Fibroblast of skin of left biceps (primary cell): ENCODE measurements around the gene HYDIN.
"Not testable (repeated sequence)": the region's sequence is repeated elsewhere in the genome, so short reads cannot be mapped to it uniquely, and the experiment has no call there.

Source experiments
- DNase-seq, 2 experiments: peaks; one replicate each; pipeline ENCODE4 v3.0.0-alpha.2; 2013; ENCODE audit warnings: low read depth in 2 of 2

Gene HYDIN

DNA sequence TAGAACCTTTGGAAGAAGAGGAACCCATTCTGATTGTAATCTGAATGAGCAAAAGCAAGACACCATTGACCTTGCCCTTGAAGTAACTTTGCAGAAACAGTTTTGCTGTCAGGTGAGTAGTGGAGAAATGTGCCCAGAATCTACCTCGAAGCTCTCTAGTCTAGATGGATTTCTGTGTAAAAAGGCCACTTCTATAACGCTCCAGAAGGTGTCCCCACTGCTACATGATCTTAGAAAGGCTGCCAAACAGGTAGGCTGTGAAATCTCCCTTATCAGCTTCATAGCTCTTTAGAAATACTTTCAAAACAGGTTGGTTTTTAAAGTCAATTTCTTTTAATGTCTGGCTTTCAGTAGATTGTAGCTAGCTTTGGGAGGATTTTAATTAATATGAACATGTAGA lies 230.8 kb downstream of the HYDIN start:
- not testable (repeated sequence) for DNase-seq

DNA sequence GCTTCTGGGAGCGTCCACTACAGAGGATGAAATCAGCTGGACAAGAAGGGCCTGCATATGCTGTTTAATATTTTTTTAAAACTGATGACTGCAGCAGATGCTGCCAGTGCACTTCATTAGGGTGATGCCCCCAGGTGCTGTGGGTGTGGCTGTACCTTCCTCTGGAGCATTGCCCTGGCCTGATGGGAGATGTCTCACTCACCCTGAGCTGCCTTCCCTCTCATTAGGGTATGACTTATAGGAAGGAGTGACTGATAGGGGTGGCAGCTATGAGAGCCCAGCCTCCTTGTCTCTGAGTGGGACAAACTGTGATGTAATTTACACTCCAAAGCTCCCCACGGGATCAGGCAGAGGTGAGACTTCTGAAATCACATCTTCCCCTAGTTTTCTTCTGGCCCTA lies 234.7 kb downstream of the HYDIN start:
- DNase-seq: not testable (repeated sequence)

DNA sequence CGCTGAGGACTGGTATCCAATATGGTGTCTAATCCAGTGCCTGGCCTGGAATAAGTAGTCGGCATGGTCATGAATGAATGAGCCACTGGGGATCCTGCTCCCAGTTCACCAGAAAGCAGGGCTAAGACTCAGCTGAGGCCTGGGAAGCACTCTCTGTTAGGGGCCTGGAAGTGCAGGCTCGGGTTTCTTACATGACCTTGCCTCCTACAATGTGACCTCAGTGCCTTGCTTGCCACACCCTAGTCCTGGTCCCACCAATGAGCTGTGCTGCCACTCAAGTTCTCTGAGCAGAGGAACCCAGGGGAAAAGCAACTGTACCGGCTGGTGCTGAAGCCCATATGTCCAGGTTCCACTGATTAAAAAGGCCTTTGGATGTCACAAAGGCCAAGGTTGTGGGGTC lies 238.0 kb downstream of the HYDIN start:
- not testable (repeated sequence) for DNase-seq

DNA sequence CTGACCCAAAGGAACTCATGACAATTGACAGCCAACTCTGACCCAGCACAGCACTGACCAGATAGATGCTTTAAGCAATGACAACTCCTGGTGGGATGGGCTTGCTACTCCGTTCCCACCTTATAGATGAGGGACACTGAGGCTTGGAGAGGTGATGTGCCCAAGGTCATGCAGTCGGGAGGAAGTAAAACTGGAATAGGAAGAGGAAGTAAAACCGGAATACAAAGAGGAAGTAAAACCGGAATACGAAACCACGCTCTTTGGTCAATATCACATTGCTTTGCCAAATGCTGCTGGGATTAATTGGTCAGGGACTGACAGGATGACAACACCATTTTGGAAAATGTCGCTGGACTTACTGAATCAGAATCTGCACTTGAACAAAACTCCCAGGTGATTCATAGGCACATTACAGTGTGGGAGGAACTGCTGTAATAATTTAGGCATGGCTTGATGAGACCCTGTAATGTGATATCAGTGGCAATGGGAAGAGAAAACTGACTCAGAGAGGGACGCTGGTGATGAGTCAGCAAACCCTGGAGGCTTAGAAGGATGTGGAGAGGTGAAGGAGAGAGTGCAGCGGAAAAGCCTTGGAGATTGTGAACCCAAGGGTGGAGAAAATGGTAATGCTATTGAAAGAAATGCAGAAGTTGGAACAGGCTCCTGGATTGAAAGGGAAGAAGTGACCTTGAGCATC lies 243.4 kb downstream of the HYDIN start:
- DNase-seq: not testable (repeated sequence)

DNA sequence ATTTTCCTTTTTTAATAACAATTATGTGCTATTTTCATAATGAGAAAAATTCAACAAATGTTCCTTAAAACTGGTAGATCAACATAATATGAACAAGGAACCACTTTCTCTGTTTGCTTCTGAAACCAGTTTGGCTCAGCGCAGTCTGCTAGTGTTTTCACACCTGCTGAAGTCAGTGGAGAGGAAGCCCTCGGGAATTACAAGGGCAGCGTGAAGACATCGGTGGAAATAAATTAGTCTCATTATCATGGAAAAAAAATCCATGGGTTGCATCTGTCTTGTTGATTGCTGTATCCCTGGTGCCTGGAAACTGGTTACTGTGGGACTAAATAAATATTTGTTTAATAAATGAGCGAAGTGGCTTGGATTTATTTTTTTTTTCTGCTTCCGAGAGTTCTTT lies 245.8 kb downstream of the HYDIN start:
- DNase-seq: not testable (repeated sequence)

DNA sequence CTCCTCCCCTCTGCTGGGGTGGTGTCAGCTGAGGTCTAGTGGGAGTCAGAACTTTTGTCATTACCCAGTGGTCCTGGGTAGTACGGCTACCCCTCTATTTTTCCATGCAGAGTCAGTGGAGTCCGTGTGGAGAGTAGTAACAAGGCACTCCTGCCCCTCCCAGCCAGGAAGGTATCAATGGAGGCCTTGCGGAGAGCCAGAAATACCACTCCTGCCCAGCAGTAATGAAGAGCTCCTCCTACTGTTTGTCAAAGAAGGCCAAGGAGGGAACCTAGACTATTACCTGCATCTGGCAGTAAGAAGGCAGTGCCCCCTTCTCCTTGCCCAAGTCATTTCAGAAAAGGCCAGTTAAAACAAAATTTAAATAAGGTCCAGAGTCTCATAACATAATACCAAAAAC lies 262.2 kb downstream of the HYDIN start:
- not testable (repeated sequence) for DNase-seq

DNA sequence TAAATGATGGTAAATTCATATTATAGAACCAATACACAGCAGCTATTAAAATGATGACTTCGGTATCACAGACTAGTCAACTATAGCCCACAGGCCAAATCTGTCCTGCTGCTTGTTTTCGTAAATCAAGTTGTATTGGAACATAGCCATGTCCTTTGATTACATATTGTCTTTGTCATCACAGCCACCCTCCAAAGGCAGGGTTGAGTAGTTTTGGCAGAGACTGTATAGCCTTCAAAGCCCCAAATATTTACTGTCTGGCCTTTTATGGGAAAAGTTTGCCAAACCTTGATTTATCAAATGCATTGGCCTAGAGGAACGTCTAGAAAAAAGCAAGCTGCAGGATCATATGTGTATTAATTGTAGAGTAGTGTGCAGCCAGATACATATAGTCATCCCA lies 270.4 kb downstream of the HYDIN start:
- DNase-seq: not testable (repeated sequence)

DNA sequence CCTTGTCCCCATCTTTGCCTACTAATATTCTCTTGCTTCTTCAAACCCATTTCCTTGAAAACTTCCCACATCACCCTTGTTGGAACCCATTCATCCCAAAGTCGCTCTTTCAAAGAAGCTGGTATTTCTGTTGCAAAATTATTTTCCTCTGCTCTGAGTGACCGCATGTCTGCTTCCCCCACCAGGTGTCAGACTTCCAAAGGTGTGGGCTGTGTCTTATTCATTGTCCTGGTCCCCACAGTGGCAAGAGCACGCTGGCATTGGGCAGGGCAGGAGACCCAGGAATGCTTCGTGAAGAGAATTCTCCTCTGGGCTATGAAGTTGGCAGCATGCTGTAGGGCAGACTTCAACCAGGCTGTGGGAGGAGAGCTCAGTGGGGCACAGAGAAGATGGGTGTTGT lies 275.6 kb downstream of the HYDIN start:
- DNase-seq: not testable (repeated sequence)

DNA sequence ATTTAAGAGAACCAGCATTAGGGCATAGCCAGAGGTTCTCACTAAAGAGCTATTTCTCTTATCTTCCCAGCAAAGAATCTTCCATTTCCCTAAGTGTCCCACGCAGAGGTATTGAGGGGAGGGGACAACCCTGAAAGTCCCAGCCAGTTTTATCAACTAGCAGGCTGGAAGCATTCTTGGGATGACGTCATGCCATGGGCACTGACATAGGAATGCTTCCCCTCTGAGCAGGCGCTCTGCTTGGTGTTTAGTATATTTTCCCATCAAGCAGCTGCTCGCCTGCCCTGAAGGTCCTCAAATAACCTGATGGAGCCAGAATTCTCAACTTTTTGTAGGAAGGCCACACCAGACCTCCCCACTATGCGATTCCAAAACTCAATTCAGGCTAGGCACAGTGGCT lies 276.7 kb downstream of the HYDIN start:
- DNase-seq: not testable (repeated sequence)

DNA sequence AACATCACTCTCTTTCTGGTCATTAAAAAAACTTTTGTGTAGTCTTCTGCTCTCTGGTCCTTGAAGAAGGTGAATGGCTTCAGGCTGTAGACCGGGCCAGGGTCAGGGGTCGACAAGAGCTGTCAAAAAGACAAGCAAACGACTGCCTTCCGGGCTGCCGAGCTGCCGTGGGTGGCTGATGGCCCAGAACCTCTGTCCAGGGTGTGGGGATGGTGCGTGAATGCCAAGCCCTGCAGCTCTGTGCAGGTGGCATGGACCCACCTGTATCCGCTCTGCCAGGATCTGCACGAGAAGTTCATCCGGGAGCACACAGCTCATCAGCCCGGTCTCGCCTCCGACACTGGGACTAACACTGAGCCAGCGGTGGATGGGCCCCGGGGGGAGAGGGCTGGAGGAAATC lies 287.0 kb downstream of the HYDIN start:
- not testable (repeated sequence) for DNase-seq

DNA sequence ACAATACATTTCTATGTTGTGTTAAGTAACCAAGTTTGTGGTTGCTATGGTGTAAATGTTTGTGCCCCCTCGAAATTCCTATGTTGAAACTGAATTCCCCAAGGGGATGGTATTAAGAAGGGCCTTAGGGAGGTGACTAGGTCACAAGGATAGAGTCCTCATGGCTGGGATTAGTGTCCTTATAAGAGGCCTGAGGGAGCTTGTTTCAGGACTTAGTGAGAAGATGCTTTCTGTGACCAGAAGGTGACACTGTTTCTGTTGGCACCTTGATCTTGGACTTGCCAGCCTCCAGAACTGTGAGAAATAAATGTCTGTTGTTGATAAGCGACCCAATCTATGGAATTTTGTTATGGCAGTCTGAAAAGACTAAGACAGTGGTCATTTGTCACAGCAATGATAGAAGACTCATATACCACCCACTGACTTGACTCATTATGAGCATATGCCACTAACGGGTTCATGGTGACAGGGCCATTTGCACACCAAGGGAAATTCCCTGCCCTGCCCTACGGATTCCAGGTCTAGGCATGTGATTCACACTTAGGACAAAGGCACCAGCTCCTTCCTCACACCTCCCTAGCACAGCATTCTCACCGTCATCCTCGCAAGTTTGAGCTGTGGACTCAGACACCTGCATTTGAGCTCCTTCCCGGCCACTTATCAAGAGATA lies 290.7 kb downstream of the HYDIN start:
- DNase-seq: not testable (repeated sequence)

DNA sequence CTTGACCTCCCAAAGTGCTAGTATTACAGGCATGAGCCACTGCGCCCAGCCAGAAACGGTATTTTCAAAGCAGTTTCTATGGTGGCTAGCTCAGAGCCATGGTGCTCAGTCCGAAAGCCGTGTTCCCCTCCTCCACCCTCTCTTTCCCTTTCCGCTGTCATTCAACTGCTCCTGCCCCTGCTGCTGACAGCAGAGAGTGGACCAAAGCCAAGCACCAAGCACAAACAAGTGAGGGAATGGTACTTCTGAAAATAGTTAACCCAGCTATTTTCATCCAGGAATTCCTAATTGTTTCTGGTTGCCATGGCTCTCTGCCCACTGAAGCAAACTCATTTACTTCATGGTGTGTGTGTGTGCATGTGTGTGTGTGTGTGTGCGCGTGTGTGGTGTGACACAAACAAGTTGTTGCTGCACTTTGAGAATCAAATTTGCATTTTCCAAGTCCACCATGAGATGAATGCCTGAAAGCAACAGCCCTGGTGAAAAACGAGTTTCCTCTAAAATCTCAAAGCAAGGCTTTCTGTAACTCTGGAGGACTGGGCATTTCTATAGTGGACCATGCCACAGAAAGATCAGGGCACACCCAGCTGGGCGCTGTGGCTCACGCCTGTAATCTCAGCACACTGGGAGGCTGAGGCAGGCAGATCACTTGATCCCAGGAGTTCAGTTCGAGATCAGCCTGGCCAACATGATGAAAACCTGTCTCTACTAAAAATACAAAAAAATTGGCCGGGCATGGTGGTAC lies 293.6 kb downstream of the HYDIN start:
- DNase-seq: not testable (repeated sequence)

DNA sequence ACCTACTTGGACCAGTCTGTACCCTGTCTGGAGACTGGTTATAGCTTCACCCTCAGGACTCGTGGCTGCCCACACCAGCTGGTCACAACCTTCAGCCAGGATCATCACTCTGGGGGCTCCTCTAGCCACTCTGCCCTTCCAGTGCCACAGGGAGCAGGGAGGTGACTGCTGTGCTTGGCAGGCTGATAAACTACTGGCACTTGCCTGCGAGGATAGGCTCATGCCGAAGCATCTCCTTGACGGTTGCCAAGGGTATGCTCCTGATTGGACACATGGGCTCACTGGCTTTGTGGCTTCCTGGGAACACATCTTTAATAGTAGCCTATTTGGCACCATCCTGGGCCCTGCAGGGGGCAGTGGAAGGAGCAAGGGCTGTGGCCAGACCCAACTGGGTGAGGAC lies 295.2 kb downstream of the HYDIN start:
- not testable (repeated sequence) for DNase-seq

DNA sequence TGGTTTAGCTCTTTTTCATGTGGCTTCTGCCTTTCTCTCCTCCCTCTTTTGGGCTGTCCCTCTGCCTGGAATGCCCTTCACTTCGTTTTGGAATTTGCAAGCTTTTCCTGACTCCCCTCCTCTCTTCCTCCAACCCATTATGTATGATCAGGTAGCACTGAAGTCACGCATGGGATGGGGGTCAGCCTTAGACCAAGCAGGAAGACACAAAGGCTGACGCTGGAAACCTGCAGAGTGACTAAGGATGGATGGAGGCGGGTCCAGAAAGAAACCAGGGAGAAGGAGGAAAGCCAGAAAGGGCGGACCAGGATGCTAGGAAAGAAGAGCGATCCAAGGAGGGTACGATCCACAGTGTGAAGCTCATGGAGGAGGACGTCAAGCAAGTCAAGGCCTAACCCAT lies 296.8 kb downstream of the HYDIN start:
- DNase-seq: not testable (repeated sequence)

DNA sequence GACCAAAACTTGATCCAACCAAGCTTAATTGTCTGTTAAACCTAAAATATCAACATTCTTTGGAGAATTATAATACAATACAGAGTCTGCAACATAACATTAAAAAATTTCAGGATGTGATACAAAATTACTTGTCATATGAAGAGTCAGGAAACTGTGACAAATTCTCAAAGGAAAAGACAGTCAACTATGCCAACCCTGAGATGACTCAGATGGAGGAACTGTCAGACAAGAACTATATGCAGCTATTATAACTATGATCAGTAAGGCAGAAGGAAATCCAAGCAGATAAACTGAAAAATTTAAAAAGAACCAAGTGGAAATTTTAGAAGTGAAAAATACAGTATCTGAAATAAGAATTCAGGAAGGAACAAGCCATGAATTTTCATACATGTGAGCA lies 299.8 kb downstream of the HYDIN start:
- DNase-seq: not testable (repeated sequence)

DNA sequence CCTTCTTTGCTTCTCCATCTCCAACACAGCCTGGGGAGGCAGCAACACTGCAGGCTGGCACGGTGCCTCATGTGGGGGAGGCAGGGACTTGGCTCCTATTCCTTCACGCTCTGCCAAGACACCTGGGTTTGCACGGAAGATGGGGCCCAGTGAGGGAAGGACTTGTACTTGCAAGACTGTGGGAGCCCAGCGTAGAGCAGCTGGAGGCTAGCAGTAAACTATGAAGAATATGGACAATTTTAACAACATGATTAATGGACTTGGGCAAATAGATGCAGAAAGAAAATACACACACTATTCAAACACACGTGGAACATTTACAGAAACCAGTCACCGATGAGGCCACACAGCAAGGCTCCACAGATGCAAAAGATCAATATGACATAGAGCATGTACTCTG lies 308.4 kb downstream of the HYDIN start:
- DNase-seq: not testable (repeated sequence)

DNA sequence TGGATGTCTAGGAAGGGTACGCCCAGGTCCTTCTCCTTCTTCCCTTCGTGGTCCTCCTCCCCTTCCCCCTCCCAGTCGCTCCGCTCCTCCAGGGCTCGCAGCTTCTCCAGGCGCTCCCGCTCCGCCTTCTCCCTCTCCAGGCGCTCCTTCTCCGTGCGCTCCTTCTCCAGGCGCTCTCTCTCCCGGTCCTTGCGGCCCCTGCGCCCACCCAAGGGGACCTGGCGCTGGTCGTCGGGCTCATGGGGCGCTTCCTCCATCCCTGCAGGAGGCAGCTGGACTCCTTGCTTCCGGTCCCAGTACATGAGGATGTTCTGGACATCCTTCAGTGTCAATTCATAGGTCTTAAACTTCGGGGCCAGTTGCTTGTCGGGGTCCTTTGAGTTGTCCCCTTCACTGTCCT lies 309.9 kb downstream of the HYDIN start:
- DNase-seq: not testable (repeated sequence)

DNA sequence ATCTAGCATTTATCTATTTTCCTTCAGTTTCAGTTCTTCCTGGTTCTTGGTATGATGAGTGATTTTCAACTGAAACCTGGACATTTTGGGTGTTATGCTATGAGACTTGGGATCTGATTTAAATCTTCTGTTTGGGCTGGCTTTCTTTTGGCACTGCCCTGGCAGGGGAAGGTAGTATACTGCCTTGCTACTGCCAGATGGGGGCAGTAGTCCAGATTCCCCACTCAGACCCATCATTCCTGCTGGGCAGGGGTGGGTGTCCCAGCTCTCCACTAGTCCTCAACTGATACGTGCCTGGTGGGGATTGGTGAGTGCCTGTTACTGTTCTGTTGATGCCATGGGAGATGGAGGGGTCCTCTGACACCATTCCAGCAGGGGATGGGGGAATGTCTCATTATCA lies 342.3 kb downstream of the HYDIN start:
- DNase-seq: not testable (repeated sequence)

DNA sequence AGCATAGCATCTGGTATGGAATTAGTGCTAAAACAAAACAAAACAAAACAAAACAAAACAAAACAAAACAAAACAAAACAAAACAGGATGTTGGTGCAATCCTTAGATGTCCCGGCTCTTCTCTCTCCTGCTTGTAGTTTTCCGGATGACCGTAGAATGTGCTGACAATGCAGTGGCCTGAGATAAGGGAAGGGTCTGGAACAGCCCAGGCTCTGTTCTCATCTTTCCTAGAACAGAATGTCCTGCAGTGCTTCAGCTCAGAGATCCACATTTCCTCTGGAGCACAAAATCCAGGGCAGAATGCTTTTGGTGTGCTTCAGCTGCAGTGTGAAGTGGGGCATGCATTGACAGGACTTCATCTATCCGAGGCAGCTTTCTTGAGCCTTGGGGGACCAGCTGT lies 345.9 kb downstream of the HYDIN start:
- not testable (repeated sequence) for DNase-seq

DNA sequence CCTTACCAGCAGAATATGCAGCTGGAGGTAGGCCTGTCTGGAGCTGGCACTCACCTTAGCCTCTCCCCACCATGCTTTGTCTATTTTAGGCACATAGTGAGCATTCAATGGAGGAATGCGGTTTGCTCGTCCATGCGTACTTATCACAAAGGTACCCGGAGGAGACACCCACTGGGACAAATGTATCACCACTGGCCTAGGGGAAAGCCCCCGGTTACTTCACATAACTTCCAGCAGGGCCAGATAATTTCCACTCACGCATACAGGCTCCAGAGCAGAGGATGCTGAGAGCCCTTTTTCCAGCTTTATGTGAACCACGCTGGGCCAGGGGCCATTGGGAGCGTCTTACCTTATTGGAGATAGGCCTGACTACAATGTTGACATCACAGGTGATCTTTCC lies 348.2 kb downstream of the HYDIN start:
- DNase-seq: not testable (repeated sequence)

DNA sequence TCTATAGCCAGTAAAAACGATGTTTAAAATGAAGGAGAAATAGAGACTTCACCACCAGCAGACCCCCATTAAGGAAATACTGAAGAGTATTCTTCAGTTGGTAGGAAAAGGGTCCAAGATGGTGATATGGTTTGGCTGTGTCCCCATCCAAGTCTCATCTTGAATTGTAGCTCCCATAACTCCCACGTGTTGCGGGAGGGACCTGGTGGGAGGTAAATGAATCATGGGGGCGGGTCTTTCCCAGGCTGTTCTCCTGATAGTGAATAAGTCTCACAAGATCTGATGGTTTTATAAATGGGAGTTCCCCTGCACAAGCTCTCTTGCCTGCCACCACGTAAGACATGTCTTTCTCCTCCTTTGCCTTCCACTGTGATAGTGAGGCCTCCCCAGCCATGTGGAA lies 352.6 kb downstream of the HYDIN start:
- not testable (repeated sequence) for DNase-seq

DNA sequence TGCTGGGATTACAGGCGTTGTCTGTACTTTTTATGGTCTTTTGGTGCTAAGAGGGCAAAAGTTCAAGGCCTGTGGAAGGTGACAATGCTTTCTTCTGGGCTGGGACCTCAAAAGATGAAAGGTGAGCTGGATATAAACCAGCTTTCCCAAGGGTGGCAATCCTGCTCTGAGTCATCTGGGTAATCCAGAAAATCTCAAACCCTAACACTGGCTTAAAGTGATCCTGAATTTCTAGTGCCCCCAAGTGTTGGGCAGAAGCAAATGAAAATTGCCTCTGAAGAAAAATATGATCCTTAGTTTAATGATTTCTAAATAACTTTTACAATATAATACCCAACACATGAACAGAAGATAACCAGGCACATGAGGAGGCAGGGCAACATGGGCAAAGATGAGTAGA lies 354.1 kb downstream of the HYDIN start:
- DNase-seq: not testable (repeated sequence)

DNA sequence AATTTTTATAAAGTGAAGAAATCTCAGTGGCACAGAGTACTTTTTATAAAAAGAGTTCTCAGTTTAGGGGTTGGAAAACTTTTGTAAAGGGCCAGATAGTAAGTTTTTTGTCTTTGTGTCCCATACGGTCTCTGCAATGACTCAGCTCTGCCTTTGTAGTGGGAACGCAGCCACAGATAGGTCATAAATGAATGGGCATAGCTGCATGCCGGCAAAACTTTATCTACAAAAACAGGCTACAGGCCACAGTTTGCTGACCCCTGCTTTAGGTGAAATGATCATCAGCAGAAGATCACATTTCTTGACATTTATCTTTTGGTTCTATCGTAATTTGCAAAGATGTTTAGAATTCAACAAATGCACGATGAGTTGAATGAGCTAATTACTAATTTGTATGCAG lies 365.8 kb downstream of the HYDIN start:
- not testable (repeated sequence) for DNase-seq
